IMR-90 (cell line): ENCODE results near the gene DDX10. TPM values are rescaled to one million over a fixed set of nuclear protein-coding genes. Genes with fewer than 3 reads are reported as not detected.

Source experiments
- ATAC-seq: fragments of 200-7000 bp; cut with Tn5 transposase; 2 replicates; pipeline ENCODE4 v1.9.1; 2020; ENCODE audit warnings: low read depth, mild to moderate bottlenecking, moderate library complexity
- BruUV-seq: library from RNA; stranded (reverse); fragments of 400-500 nt; replicated peaks from 2 replicates; lab custom pipeline; 2021; lab: Mats Ljungman, UMichigan
- CTCF ChIA-PET: fragments of 300-600 bp; formaldehyde crosslinking; extraction: SDS; loops from one replicate; lab custom pipeline; 2021; ENCODE audit warnings: antibody characterized with exemption; lab: Yijun Ruan, JAX
- POLR2A ChIA-PET: fragments of 300-600 bp; sonication (Branson Sonifier 250); formaldehyde crosslinking; loops from one replicate; lab custom pipeline; 2022; ENCODE audit warnings: antibody characterized with exemption; ENCODE audit not compliant: unreplicated experiment; lab: Charles Lee
- DNase-seq: peaks from one replicate; pipeline ENCODE4 v3.0.0; 2013
- H2AFZ ChIP-seq: replicated peaks from 2 replicates; pipeline ENCODE3; 2013; ENCODE audit warnings: low read length, mild to moderate bottlenecking; ENCODE audit not compliant: poor library complexity
- H2AK5ac ChIP-seq: 2 replicates; pipeline ENCODE4 v1.6.1; 2013; ENCODE audit warnings: low read depth, low read length, inconsistent platforms
- H2AK9ac ChIP-seq: replicated peaks from 2 replicates; pipeline ENCODE3; 2013; ENCODE audit warnings: mild to moderate bottlenecking, low read depth, low read length, moderate library complexity; ENCODE audit not compliant: poor library complexity
- H2BK120ac ChIP-seq: 2 replicates; pipeline ENCODE4 v1.6.1; 2013; ENCODE audit warnings: low read depth, low read length, inconsistent platforms
- H2BK15ac ChIP-seq: 3 replicates; pipeline ENCODE4 v1.6.1; 2013; ENCODE audit warnings: low read depth, low read length, inconsistent platforms
- H2BK20ac ChIP-seq: 2 replicates; pipeline ENCODE4 v1.6.1; 2013; ENCODE audit warnings: low read depth, mild to moderate bottlenecking, inconsistent platforms, low read length, moderate library complexity
- H2BK5ac ChIP-seq: 2 replicates; pipeline ENCODE4 v1.6.1; 2013; ENCODE audit warnings: mild to moderate bottlenecking, low read depth, low read length, inconsistent platforms; ENCODE audit not compliant: poor library complexity, severe bottlenecking
- H3K14ac ChIP-seq: replicated peaks from 2 replicates; pipeline ENCODE4 v1.6.1; 2013; ENCODE audit warnings: low read depth, low read length, inconsistent platforms
- H3K18ac ChIP-seq: 2 replicates; pipeline ENCODE4 v1.6.1; 2013; ENCODE audit warnings: low read depth, low read length, control low read depth
- H3K23ac ChIP-seq: 2 replicates; pipeline ENCODE4 v1.6.1; 2013; ENCODE audit warnings: low read depth, low read length, inconsistent platforms
- H3K27ac ChIP-seq: 2 replicates; pipeline ENCODE4 v1.5.1; 2013; ENCODE audit warnings: mild to moderate bottlenecking, control low read depth, low read length; ENCODE audit not compliant: insufficient read depth
- H3K27me3 ChIP-seq: 2 replicates; pipeline ENCODE4 v1.6.1; 2013; ENCODE audit warnings: low read length; ENCODE audit not compliant: control insufficient read depth, insufficient read depth
- H3K36me3 ChIP-seq: 2 replicates; pipeline ENCODE4 v1.6.1; 2013; ENCODE audit warnings: low read length, mixed read lengths; ENCODE audit not compliant: control insufficient read depth, insufficient read depth
- H3K4ac ChIP-seq: 2 replicates; pipeline ENCODE4 v1.6.1; 2013; ENCODE audit warnings: low read depth, low read length, inconsistent platforms
- H3K4me1 ChIP-seq: 2 replicates; pipeline ENCODE4 v1.6.1; 2013; ENCODE audit warnings: low read length, mixed read lengths; ENCODE audit not compliant: control insufficient read depth, insufficient read depth
- H3K4me2 ChIP-seq: 2 replicates; pipeline ENCODE4 v1.6.1; 2013; ENCODE audit warnings: low read depth, mild to moderate bottlenecking, control low read depth, low read length, moderate library complexity
- H3K4me3 ChIP-seq: 2 replicates; pipeline ENCODE4 v1.5.1; 2013; ENCODE audit warnings: low read depth, mild to moderate bottlenecking, control low read depth, low read length, moderate library complexity; ENCODE audit not compliant: insufficient read depth
- H3K56ac ChIP-seq: 2 replicates; pipeline ENCODE4 v1.6.1; 2013; ENCODE audit warnings: low read length, inconsistent platforms; ENCODE audit not compliant: insufficient read depth; ENCODE audit errors: extremely low read depth
- H3K79me1 ChIP-seq, 2 experiments: 2 replicates each; pipeline ENCODE4 v1.6.1; 2013; ENCODE audit warnings: low read length in 2 of 2, inconsistent platforms in 1 of 2, low read depth in 1 of 2
- H3K9ac ChIP-seq: 2 replicates; pipeline ENCODE4 v1.6.1; 2013; ENCODE audit warnings: low read depth, low read length, control low read depth
- H3K9me1 ChIP-seq: 2 replicates; pipeline ENCODE4 v1.6.1; 2013; ENCODE audit warnings: low read length, inconsistent platforms; ENCODE audit not compliant: insufficient read depth
- H3K9me3 ChIP-seq: 2 replicates; pipeline ENCODE4 v1.6.1; 2013; ENCODE audit warnings: low read length; ENCODE audit not compliant: control insufficient read depth, insufficient read depth
- H4K20me1 ChIP-seq: 2 replicates; pipeline ENCODE4 v1.6.1; 2013; ENCODE audit warnings: low read length, inconsistent platforms; ENCODE audit not compliant: insufficient read depth
- H4K5ac ChIP-seq: 2 replicates; pipeline ENCODE4 v1.6.1; 2013; ENCODE audit warnings: mild to moderate bottlenecking, low read depth, low read length, control low read depth
- H4K8ac ChIP-seq, 2 experiments: 2 replicates each; pipeline ENCODE4 v1.6.1; 2013; ENCODE audit warnings: low read depth in 2 of 2, low read length in 2 of 2, control low read depth in 1 of 2, inconsistent platforms in 1 of 2
- H4K91ac ChIP-seq: 2 replicates; pipeline ENCODE4 v1.6.1; 2013; ENCODE audit warnings: low read depth, low read length, inconsistent platforms; ENCODE audit not compliant: insufficient read depth
- CEBPB ChIP-seq: IDR thresholded peaks from 2 replicates; pipeline ENCODE4 v1.6.1; 2012; ENCODE audit warnings: low read depth, low read length, improper control_type of control experiment
- RCOR1 ChIP-seq: IDR thresholded peaks from 2 replicates; pipeline ENCODE4 v1.6.1; 2012; ENCODE audit warnings: mild to moderate bottlenecking, low read length, improper control_type of control experiment; ENCODE audit not compliant: insufficient replicate concordance
- WGBS, 2 experiments: methylation state at CpG; one replicate each; pipeline versions ENCODE4 v1.1.5 to v1.1.7; 2013; ENCODE audit warnings: missing lambda C conversion rate in 2 of 2; ENCODE audit not compliant: insufficient read length in 1 of 2; ENCODE audit errors: extremely low coverage in 2 of 2; 5-methylcytosine and 5-hydroxymethylcytosine counted together
- dilution Hi-C: fragments of 300-500 bp; cut with HindIII; formaldehyde crosslinking; loops from one replicate; pipeline ENCODE4 v1.14.3; 2018; ENCODE audit warnings: low sequenced_read_pairs; ENCODE audit not compliant: unreplicated experiment
- in situ Hi-C: fragments of 300-500 bp; cut with MboI; formaldehyde crosslinking; loops from 3 replicates; pipeline ENCODE4 v1.14.3; 2019; ENCODE audit warnings: low sequenced_read_pairs, inconsistent platforms, mixed read lengths
- intact Hi-C: fragments of 100-400 bp; cut with micrococcal nuclease; formaldehyde crosslinking; loops from 2 replicates; pipeline ENCODE4 v1.10.0; 2022
- polyA plus RNA-seq, 3 experiments: library from polyadenylated mRNA; depleted of rRNA; stranded (reverse); fragments of >200 nt; gene quantifications; 2 replicates each; pipeline ENCODE4 v1.2.3, GENCODE V29; 2012; ENCODE audit warnings: low replicate concordance in 1 of 3
- total RNA-seq: library from RNA; depleted of rRNA; stranded (reverse); fragments of >200 nt; gene quantifications from 2 replicates; pipeline ENCODE4 v1.2.3, GENCODE V29; 2012
- TF ChIP-seq, protein P1 (sequence below): fragments of 150-350 bp; IDR thresholded peaks from 2 replicates; pipeline ENCODE4 v1.6.1; 2017; ENCODE audit warnings: mild to moderate bottlenecking, antibody characterized with exemption, low read length, low read depth
- TF ChIP-seq, protein P2 (sequence below): fragments of 150-350 bp; IDR thresholded peaks from 2 replicates; pipeline ENCODE4 v1.6.1; 2016; ENCODE audit warnings: low read depth, mild to moderate bottlenecking, low read length, moderate library complexity, borderline replicate concordance

The DDX10 gene
- total and polyA plus RNA-seq, 2 of the 4 experiments (the other 2 are of a cell fraction) = 20.0 to 31.9 TPM

DNA sequence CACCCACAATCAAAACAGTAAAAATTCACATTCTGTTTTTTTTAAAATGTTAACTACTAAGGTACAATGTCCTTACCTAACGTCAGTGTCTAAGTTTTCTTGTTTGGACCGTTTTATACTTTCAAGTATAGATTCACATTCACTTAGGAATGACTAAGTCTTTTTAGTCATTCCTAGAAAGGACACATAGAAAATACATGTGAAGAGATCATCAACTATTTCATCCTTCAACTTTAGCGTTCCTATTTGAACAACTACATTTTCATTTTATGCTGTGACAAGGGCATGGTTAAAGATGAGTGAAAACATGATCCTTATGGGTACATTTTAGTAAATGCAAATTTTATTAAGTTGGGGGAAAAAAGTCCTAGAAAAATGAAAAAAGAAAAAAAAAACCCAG is 62.8 kb downstream of the DDX10 start:
- intact Hi-C loops = loop anchor here (10.0 kb wide), 1 partner anchor 827 kb away; no protein-coding TSS in a partner anchor
- no peak overlapping the region for H2AK9ac ChIP-seq
- no peak overlapping the region for H3K18ac ChIP-seq
- ATAC-seq (no peak), DNase-seq (no peak)
- in situ Hi-C loops = no loop called here
- no peak overlapping the region for H2BK5ac ChIP-seq
- H2BK15ac ChIP-seq = no peak overlapping the region
- H4K20me1 ChIP-seq = no peaks in the 10 kb centered on the region
- no peak overlapping the region for H2AK5ac ChIP-seq
- H3K4me3 ChIP-seq = no peak overlapping the region
- H3K23ac ChIP-seq = no peak overlapping the region
- no peak overlapping the region for H4K5ac ChIP-seq
- no peak overlapping the region for H3K9ac ChIP-seq
- no peak overlapping the region for H3K4me2 ChIP-seq
- no peak overlapping the region for H2BK20ac ChIP-seq
- no peak overlapping the region for H4K91ac ChIP-seq
- dilution Hi-C loops = no loop called here
- H3K36me3 ChIP-seq = peaks cover 2% of the 10 kb centered on the region; the same call in 1 of the 2 replicates
- H3K4ac ChIP-seq = no peak overlapping the region
- H2AFZ ChIP-seq = no peak overlapping the region
- H3K9me3 ChIP-seq = no peaks in the 10 kb centered on the region; the same call in 1 of the 2 replicates
- H3K27ac ChIP-seq = no peak overlapping the region
- TF ChIP-seq, protein P1, sequence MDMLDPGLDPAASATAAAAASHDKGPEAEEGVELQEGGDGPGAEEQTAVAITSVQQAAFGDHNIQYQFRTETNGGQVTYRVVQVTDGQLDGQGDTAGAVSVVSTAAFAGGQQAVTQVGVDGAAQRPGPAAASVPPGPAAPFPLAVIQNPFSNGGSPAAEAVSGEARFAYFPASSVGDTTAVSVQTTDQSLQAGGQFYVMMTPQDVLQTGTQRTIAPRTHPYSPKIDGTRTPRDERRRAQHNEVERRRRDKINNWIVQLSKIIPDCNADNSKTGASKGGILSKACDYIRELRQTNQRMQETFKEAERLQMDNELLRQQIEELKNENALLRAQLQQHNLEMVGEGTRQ = no peak
- TF ChIP-seq RCOR1 (no peak), CEBPB (no peak)
- TF ChIP-seq, protein P2, sequence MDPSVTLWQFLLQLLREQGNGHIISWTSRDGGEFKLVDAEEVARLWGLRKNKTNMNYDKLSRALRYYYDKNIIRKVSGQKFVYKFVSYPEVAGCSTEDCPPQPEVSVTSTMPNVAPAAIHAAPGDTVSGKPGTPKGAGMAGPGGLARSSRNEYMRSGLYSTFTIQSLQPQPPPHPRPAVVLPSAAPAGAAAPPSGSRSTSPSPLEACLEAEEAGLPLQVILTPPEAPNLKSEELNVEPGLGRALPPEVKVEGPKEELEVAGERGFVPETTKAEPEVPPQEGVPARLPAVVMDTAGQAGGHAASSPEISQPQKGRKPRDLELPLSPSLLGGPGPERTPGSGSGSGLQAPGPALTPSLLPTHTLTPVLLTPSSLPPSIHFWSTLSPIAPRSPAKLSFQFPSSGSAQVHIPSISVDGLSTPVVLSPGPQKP = no peak
- no TSS peak for BruUV-seq
- H3K56ac ChIP-seq = no peak overlapping the region
- peaks cover 1% of the 10 kb centered on the region; the same call in 1 of the 2 replicates for H3K4me1 ChIP-seq
- no CpG with 5 or more reads among the region's 3 CpGs for WGBS, 2 experiments
- H4K8ac ChIP-seq = no peak overlapping the region
- H3K14ac ChIP-seq = no peak overlapping the region
- ChIA-PET CTCF (no interaction called here), POLR2A (no interaction called here)
- no peaks in the 10 kb centered on the region for H3K27me3 ChIP-seq
- H2BK120ac ChIP-seq = no peak overlapping the region
- peaks cover 14 to 19% of the 10 kb centered on the region in 2 experiments; a peak in 3 of 4 replicates for H3K79me1 ChIP-seq
- H3K9me1 ChIP-seq = peaks cover 2% of the 10 kb centered on the region; the same call in 1 of the 2 replicates
